Eye (tissue), 1 donor: ENCODE data around the gene MAP3K15.

Experiments
- DNase-seq: peaks from one replicate; pipeline ENCODE4 v3.0.0-alpha.2; 2015

Gene MAP3K15

GRCh38 chrX:19388741-19389140 is 126.6 kb downstream of the MAP3K15 start:
- DNase-seq, result no peak

GRCh38 chrX:19388064-19388679 is 127.1 kb downstream of the MAP3K15 start:
- DNase-seq, result no peak

DNA sequence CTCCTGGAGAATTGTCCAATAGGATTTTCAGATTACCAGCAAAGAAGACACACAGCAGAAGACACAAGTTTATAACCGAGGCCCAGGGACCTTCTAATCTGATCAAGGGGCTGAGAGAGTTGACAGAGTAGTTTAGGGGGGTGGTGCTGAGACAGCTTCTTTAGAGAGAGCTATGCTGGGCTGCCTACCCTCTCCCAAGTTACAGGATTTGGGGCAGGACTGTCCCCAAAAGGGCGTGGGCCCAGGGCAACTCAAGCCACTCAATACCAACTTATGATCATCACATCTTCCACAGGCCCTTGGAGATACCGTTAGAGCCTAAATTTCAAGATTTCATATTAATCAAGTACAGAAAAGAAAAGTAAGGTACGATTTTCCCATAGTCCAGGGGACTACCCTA is 128.6 kb downstream of the MAP3K15 start:
- DNase-seq, result no peak

GRCh38 chrX:19382555-19383145 is 132.7 kb downstream of the MAP3K15 start:
- peak; percentile 51 for DNase-seq

DNA sequence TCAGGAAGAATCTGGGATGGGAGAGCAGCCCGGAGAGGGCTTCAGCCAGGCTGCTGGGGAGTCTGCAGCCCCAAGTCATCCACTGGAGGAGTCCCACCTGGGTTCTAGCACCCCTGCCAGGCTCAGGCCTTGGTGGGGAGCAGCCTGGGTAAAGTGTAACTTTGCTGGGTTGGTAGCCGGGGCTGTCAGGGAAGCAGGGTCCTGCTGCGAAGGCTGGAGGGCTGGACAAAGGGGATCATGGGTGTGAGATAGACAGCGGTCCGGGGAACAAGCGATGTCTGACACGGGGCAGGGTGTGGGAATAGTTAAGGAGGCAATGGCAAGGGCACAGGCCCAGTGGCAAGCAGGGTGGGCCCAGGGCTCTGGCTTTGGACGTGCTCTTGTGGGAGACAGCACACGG is 134.0 kb downstream of the MAP3K15 start:
- DNase-seq, result no peak

DNA sequence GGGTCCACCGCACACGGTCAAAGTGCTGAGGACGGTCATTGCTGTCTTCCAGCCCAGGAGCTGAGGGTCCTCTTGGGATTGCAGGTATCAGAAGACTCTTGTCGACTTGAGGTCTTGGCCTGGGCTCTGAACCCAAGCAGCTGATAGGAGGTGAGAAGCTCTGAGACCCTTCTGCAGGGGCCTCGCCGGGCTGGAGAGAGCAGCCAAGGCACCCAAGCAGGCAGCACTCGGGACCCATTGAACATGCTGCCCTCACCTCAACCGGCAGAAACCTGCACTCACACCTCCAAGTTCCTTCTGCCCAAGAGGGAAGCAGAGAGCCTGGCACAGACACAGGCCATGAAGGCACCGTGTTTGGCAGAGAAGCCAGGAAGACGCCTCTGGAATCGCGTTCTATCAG is 137.5 kb downstream of the MAP3K15 start:
- DNase-seq, result no peak

DNA sequence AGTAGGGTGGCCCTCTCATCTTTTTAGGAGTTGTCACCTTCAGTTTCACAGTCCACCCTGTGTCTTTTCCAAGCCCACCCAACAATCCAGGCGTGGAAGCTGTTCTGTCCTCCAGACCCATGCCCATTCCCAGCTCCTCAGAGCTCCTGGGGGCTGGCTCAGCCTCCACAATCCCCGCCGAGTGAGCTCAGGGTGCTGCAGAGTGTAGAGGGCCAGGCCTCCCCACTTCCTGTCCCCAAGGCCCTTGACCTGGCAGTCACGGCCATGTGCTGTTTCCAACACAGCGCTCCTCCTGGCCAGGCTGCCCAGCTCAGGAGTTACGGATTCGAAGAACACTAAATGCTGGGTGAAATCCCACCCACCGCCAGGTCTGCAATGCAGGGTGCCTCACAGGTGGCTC is 139.8 kb downstream of the MAP3K15 start:
- DNase-seq, result no peak

DNA sequence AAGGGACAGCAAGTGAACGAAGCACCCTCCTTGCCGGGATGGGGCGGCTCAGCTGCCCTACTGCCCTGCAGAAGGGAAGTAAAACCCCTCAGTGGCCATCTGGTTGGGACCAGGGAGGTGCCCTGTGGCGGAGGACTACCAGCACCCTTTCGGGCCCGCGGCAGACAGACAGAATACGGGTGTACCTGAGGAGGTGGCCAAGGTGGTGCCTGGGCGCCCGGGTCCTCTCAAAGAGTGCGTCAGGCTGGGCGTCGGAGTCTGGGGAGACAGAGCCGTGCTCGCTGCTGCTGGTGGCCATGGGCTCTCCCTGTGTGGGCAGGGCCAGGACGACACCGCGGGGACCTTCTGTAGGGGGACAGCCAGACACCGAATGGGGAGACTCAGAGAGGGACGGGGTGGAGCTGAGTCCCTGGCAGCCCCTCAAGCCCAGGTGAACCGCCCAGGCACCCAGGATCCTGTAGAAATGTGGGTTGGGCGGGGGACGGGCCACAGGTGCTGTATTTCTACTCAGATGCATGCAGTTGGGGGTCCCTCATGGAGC is 141.9 kb downstream of the MAP3K15 start:
- DNase-seq, result no peak

DNA sequence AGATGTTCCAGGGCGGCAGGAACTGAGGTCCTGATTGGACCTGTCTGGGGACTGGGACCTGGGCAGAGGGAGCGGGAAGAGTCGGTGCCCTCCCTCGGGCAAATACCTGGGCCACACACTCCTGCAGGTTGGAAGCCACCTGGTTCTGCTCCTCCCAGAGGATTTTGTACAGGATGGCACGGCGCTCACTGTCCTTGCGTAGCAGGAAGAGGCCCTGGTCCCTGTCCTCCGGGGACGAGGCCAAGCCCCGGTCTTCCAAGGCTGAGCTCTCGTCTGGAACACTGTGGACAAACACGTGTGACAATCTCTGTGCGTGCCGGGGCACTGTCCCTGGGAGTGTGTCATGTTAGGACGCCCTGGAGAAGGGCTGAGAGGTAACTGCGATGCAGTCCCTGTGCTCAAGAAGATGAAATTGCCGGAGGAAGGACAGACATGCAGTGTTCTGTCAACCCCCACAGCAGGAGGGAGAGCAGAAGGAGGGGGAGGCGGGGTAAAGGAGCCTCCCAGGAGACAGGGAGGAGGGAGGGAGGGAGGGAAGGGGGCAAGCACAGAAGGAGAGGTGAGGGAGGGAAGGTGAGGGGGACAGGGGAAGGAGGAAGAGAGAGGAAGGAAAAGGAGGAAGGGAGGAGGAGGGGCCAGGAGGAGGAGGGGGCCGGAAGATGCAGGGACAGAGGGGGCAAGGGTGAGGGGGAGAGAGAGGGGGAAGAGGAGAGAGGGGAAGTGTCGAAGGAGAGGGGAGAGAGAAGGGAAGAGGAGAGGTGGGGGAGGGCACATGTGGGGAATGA is 142.6 kb downstream of the MAP3K15 start:
- DNase-seq, result peak; percentile 58

- peak; percentile 88 for DNase-seq
These were observed 143.2 kb downstream of the MAP3K15 start for GRCh38 chrX:19372170-19372546.

- DNase-seq, result no peak
These were observed 145.2 kb downstream of the MAP3K15 start for GRCh38 chrX:19370061-19370460.

DNA sequence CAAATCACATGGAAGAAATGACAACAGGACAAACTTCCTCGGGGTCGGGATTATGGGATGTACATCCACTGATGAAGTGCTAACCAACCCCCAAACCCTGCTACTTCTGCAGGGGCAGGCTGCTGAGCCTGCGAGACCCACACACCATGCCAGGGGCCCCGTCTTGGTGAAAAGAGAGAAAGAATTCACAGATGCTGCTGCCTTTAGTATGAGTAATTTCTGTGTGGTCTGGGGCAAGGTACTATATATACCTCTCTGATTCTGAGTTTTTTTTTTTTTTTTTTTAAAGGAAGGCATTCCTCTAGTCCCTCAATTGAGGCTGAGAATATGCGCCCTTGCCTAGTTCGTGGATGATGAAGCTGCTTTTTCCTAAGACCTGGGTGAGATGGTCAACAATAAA is 146.7 kb downstream of the MAP3K15 start:
- DNase-seq, result no peak

- no peak for DNase-seq
These were observed 153.6 kb downstream of the MAP3K15 start for GRCh38 chrX:19361701-19362100.

DNA sequence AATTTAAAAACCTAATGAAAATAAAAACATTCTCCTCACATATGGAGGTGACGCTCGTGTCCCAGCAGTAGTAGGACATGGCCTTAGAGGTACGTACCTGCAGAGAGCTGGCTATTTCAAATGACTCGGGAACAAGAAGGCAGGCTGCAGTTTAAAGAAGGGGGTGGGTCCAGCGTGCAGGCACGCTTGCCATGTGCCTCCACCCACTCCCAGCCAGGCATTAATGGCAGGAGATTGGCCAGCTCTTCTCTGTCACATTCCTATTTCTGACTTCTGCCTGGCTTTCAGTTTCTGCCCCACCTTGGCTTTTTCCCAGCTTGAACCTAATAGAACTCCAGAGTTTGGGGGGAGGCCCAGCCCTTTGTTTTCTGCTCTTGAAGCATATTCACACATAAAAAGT is 154.4 kb downstream of the MAP3K15 start:
- no peak for DNase-seq

- DNase-seq, result no peak
These were observed 156.8 kb downstream of the MAP3K15 start for GRCh38 chrX:19358521-19358920.

DNA sequence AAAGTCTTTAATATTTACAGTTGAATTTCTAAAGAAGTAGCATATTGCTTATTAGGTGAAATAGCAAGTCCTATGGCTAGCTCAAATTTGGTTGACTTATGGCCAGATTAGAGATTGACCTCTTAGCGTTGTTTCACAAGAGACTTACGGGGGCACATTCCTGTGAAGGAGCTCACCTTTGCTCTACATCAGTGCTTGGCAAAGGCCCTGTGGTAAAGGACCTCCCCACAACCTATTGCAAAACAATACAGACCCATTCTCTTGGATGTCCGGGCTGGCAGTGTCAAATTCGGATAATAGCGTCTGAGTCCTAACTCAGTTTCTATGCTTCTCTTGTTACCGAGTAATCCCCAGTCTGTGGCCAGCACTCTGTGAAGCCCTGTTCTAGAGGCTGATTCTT is 160.7 kb downstream of the MAP3K15 start:
- no peak for DNase-seq

GRCh38 chrX:19350941-19351384 is 164.3 kb downstream of the MAP3K15 start:
- DNase-seq, result no peak

DNA sequence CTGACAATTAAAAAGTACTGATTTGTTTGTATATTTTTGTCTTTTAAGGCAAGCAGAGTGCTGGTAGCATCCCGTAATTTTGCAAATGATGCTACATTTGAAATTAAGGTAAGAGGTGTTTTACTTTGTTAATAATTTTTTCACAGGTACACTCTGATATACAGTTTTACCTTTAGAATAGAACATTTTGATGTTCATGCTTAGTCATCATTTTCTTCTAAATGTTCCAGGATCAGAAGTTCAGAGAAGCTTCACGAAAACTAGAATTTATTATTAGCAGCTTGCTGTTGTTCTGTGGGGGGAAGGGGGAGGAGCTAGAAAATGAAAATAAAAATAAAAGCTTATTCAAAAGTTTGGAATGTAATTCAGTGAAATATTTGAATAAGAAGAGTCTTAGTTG is 166.0 kb downstream of the MAP3K15 start:
- no peak for DNase-seq

- no peak for DNase-seq
These were observed 167.4 kb downstream of the MAP3K15 start for GRCh38 chrX:19347916-19348315.

GRCh38 chrX:19344661-19345060 is 170.6 kb downstream of the MAP3K15 start:
- DNase-seq, result no peak

- peak; percentile 96 for DNase-seq
These were observed 171.5 kb downstream of the MAP3K15 start, which contains the start of gene PDHA1 for GRCh38 chrX:19343535-19344408. PDHA1 (plus strand) TSS chrX:19343927; CDS start chrX:19344038, 111 bp downstream.

DNA sequence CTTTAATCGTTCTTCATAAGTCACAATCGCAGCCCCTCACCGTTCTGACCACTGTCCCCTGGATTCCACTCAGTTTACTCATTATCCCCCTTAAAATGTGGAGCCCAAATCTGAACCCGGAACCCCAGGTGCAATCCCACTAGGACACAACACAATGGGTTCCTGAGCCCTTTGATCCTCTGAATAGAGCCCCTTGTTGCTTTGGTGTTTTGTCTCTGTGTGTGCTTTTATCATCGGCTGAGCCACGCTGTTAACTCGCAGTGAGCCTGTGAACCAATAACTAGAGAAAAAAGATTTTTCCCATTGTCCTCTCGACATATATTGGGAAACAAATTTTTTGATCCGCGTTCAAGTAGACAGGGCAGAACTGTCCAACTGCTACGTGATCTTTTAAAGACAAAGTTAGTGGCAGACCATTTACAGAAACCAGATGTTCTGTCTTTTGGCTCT is 172.2 kb downstream of the MAP3K15 start:
- DNase-seq, result no peak
